Neuron (in vitro differentiated cells): ENCODE data around the gene LBHD2.
"Not testable (repeated sequence)": the region's sequence is repeated elsewhere in the genome, so short reads cannot be mapped to it uniquely, and the experiment has no call there.

Experiments
- H2AFZ ChIP-seq: one replicate; pipeline ENCODE4 v1.6.1; 2013; ENCODE audit warnings: low read depth, mild to moderate bottlenecking, inconsistent platforms, low read length, moderate library complexity
- H3K27me3 ChIP-seq: one replicate; pipeline ENCODE4 v1.6.1; 2013; ENCODE audit warnings: low read length; ENCODE audit not compliant: insufficient read depth
- H3K36me3 ChIP-seq: one replicate; pipeline ENCODE4 v1.6.1; 2013; ENCODE audit warnings: low read length; ENCODE audit not compliant: insufficient read depth
- H3K4me1 ChIP-seq: one replicate; pipeline ENCODE4 v1.6.1; 2013; ENCODE audit warnings: low read length; ENCODE audit not compliant: insufficient read depth
- H3K4me3 ChIP-seq: 2 replicates; pipeline ENCODE4 v1.5.1; 2013; ENCODE audit warnings: mild to moderate bottlenecking, low read length, moderate library complexity
- H3K9me3 ChIP-seq: one replicate; pipeline ENCODE4 v1.6.1; 2013; ENCODE audit warnings: low read length

LBHD2 gene

GRCh38 chr14:103117499-103117898 is 33.5 kb downstream of the LBHD2 start:
- H3K4me1 ChIP-seq, H2AFZ ChIP-seq, H3K9me3 ChIP-seq, H3K36me3 ChIP-seq, H3K4me3 ChIP-seq: not testable (repeated sequence)
- peaks cover 18% of the 10 kb centered on the region for H3K27me3 ChIP-seq

GRCh38 chr14:103118018-103118662 is 34.1 kb downstream of the LBHD2 start:
- H3K4me1 ChIP-seq = peaks cover 7% of the 10 kb centered on the region

GRCh38 chr14:103118663-103119404 is 34.8 kb downstream of the LBHD2 start:
- H3K4me1 ChIP-seq = peaks cover 7% of the 10 kb centered on the region
- peaks cover 18% of the 10 kb centered on the region for H3K27me3 ChIP-seq
- H3K9me3 ChIP-seq = no peaks in the 10 kb centered on the region
- H2AFZ ChIP-seq = no peak overlapping the region
- no peaks in the 10 kb centered on the region for H3K36me3 ChIP-seq
- H3K4me3 ChIP-seq = no peak overlapping the region

More at GRCh38 chr14:103118018-103118662, 34.1 kb downstream of the LBHD2 start:
- H3K36me3 ChIP-seq = no peaks in the 10 kb centered on the region
- peaks cover 18% of the 10 kb centered on the region for H3K27me3 ChIP-seq
- no peak overlapping the region for H2AFZ ChIP-seq
- no peaks in the 10 kb centered on the region for H3K9me3 ChIP-seq
- H3K4me3 ChIP-seq = no peak overlapping the region

GRCh38 chr14:103119527-103119926 is 35.5 kb downstream of the LBHD2 start:
- H3K9me3 ChIP-seq, H2AFZ ChIP-seq, H3K4me1 ChIP-seq, H3K36me3 ChIP-seq, H3K4me3 ChIP-seq: not testable (repeated sequence)
- peaks cover 18% of the 10 kb centered on the region for H3K27me3 ChIP-seq

GRCh38 chr14:103121121-103121845 is 37.3 kb downstream of the LBHD2 start:
- Histone ChIP-seq H2AFZ (no peak overlapping the region), H3K4me3 (no peak overlapping the region), H3K27me3 (peaks cover 30% of the 10 kb centered on the region), H3K9me3 (no peaks in the 10 kb centered on the region), H3K36me3 (no peaks in the 10 kb centered on the region), H3K4me1 (peaks cover 7% of the 10 kb centered on the region)

GRCh38 chr14:103121846-103122584 is 38.0 kb downstream of the LBHD2 start:
- Histone ChIP-seq H3K36me3 (no peaks in the 10 kb centered on the region), H2AFZ (no peak overlapping the region), H3K4me3 (no peak overlapping the region), H3K4me1 (peaks cover 7% of the 10 kb centered on the region), H3K27me3 (peaks cover 30% of the 10 kb centered on the region), H3K9me3 (no peaks in the 10 kb centered on the region)

GRCh38 chr14:103122585-103122946 is 38.6 kb downstream of the LBHD2 start:
- H3K4me1 ChIP-seq = peaks cover 7% of the 10 kb centered on the region

GRCh38 chr14:103122947-103123633 is 39.1 kb downstream of the LBHD2 start, which contains the start of gene TNFAIP2:
TNFAIP2 (plus strand) TSS chr14:103123461; CDS start chr14:103126458, 2,997 bp downstream.
- no peaks in the 10 kb centered on the region for H3K36me3 ChIP-seq
- peaks cover 35% of the 10 kb centered on the region for H3K27me3 ChIP-seq
- H3K9me3 ChIP-seq = no peaks in the 10 kb centered on the region
- no peak within 1 kb of the TSS for H2AFZ ChIP-seq
- peaks cover 7% of the 10 kb centered on the region for H3K4me1 ChIP-seq
- no peak within 1 kb of the TSS for H3K4me3 ChIP-seq

More at GRCh38 chr14:103122585-103122946, 38.6 kb downstream of the LBHD2 start:
- H3K9me3 ChIP-seq = no peaks in the 10 kb centered on the region
- no peak overlapping the region for H2AFZ ChIP-seq
- peaks cover 31% of the 10 kb centered on the region for H3K27me3 ChIP-seq
- H3K4me3 ChIP-seq = no peak overlapping the region
- H3K36me3 ChIP-seq = no peaks in the 10 kb centered on the region

GRCh38 chr14:103123634-103124500 is 39.9 kb downstream of the LBHD2 start:
- Histone ChIP-seq H2AFZ (no peak overlapping the region), H3K9me3 (no peaks in the 10 kb centered on the region), H3K4me3 (no peak overlapping the region), H3K36me3 (no peaks in the 10 kb centered on the region), H3K27me3 (peaks cover 40% of the 10 kb centered on the region), H3K4me1 (peaks cover 7% of the 10 kb centered on the region)

- Histone ChIP-seq H3K4me1 (peaks cover 7% of the 10 kb centered on the region), H3K4me3 (no peak overlapping the region)
Measured at GRCh38 chr14:103124501-103125001, 40.5 kb downstream of the LBHD2 start.

GRCh38 chr14:103125098-103126070 is 41.4 kb downstream of the LBHD2 start:
- no peaks in the 10 kb centered on the region for H3K36me3 ChIP-seq
- peaks cover 7% of the 10 kb centered on the region for H3K4me1 ChIP-seq
- peaks cover 54% of the 10 kb centered on the region for H3K27me3 ChIP-seq
- no peak overlapping the region for H3K4me3 ChIP-seq
- no peaks in the 10 kb centered on the region for H3K9me3 ChIP-seq
- H2AFZ ChIP-seq = no peak overlapping the region

More at GRCh38 chr14:103124501-103125001, 40.5 kb downstream of the LBHD2 start:
- Histone ChIP-seq H3K36me3 (no peaks in the 10 kb centered on the region), H3K9me3 (no peaks in the 10 kb centered on the region), H3K27me3 (peaks cover 47% of the 10 kb centered on the region), H2AFZ (no peak overlapping the region)
